Measurements from ENCODE around the gene MELTF.
"Not testable (repeated sequence)": the region's sequence is repeated elsewhere in the genome, so short reads cannot be mapped to it uniquely, and the experiment has no call there.

The MELTF gene

GRCh38 chr3:197040658-197041057 lies 11.0 kb upstream of the MELTF start:
- H2AFZ ChIP-seq (ENCODE audit: low read depth), result no peak overlapping the region
- no peaks in the 10 kb centered on the region for H3K4me1 ChIP-seq (ENCODE audit: low read depth, poor library complexity, severe bottlenecking)

GRCh38 chr3:197038679-197039462 lies 9.3 kb upstream of the MELTF start:
- TF ChIP-seq, protein P1, sequence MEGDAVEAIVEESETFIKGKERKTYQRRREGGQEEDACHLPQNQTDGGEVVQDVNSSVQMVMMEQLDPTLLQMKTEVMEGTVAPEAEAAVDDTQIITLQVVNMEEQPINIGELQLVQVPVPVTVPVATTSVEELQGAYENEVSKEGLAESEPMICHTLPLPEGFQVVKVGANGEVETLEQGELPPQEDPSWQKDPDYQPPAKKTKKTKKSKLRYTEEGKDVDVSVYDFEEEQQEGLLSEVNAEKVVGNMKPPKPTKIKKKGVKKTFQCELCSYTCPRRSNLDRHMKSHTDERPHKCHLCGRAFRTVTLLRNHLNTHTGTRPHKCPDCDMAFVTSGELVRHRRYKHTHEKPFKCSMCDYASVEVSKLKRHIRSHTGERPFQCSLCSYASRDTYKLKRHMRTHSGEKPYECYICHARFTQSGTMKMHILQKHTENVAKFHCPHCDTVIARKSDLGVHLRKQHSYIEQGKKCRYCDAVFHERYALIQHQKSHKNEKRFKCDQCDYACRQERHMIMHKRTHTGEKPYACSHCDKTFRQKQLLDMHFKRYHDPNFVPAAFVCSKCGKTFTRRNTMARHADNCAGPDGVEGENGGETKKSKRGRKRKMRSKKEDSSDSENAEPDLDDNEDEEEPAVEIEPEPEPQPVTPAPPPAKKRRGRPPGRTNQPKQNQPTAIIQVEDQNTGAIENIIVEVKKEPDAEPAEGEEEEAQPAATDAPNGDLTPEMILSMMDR (conservative IDR thresholded peaks at IDR 0.05; ENCODE audit: low read depth, low read length), result no peak
- H4K20me1 ChIP-seq (ENCODE audit: insufficient read depth), result no peaks in the 10 kb centered on the region
- H3K27ac ChIP-seq, result no peak overlapping the region
- H3K79me2 ChIP-seq (ENCODE audit: insufficient read depth, low read depth), result no peaks in the 10 kb centered on the region
- H3K27me3 ChIP-seq (ENCODE audit: insufficient read depth, low read depth), result no peaks in the 10 kb centered on the region
- H3K4me2 ChIP-seq, result no peak overlapping the region
- H3K9ac ChIP-seq, result no peak overlapping the region
- no peaks in the 10 kb centered on the region for H3K4me1 ChIP-seq (ENCODE audit: low read depth, poor library complexity, severe bottlenecking)
- no peak overlapping the region for H2AFZ ChIP-seq (ENCODE audit: low read depth)
- no peak overlapping the region for H3K4me3 ChIP-seq (IDR thresholded peaks at IDR 0.05; ENCODE audit: insufficient read depth, low read depth, low read length)
- H3K36me3 ChIP-seq (ENCODE audit: insufficient read depth), result no peaks in the 10 kb centered on the region

More at GRCh38 chr3:197040658-197041057, 11.0 kb upstream of the MELTF start:
- Histone ChIP-seq H3K4me2 (no peak overlapping the region), H3K79me2 (ENCODE audit: insufficient read depth, low read depth) (no peaks in the 10 kb centered on the region), H3K4me3 (IDR thresholded peaks at IDR 0.05; ENCODE audit: insufficient read depth, low read depth, low read length) (no peak overlapping the region), H3K27me3 (ENCODE audit: insufficient read depth, low read depth) (no peaks in the 10 kb centered on the region), H3K27ac (no peak overlapping the region), H4K20me1 (ENCODE audit: insufficient read depth) (no peaks in the 10 kb centered on the region), H3K9ac (no peak overlapping the region), H3K36me3 (ENCODE audit: insufficient read depth) (no peaks in the 10 kb centered on the region)
- TF ChIP-seq, protein P1 (conservative IDR thresholded peaks at IDR 0.05; ENCODE audit: low read depth, low read length), result no peak

DNA sequence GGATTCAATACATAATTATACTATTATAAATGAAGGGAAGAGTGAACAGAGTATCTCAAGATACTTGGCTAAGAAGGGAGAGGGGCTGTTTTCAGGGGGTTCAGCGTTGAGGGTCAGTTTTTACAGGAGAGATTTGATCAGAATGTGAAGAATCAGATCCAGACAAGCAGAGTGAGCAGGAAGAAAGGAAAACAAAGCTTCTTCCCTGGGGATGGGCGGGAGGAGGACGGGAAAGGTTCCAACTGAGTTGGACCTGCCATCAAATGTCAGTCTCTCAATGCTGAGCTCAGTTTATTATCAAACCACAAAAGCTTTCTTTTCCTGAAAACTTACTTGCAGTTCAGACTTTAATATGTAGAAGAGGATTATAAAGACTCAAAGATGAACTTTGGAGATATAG lies 6.0 kb upstream of the MELTF start:
- Histone ChIP-seq H3K36me3 (ENCODE audit: insufficient read depth) (no peaks in the 10 kb centered on the region), H3K9ac (no peak overlapping the region), H2AFZ (ENCODE audit: low read depth) (no peak overlapping the region), H3K27ac (no peak overlapping the region), H3K4me1 (ENCODE audit: low read depth, poor library complexity, severe bottlenecking) (no peaks in the 10 kb centered on the region), H3K4me2 (no peak overlapping the region), H4K20me1 (ENCODE audit: insufficient read depth) (no peaks in the 10 kb centered on the region), H3K79me2 (ENCODE audit: insufficient read depth, low read depth) (no peaks in the 10 kb centered on the region), H3K27me3 (ENCODE audit: insufficient read depth, low read depth) (no peaks in the 10 kb centered on the region), H3K4me3 (IDR thresholded peaks at IDR 0.05; ENCODE audit: insufficient read depth, low read depth, low read length) (no peak overlapping the region)
- TF ChIP-seq, protein P1 (conservative IDR thresholded peaks at IDR 0.05; ENCODE audit: low read depth, low read length), result no peak

DNA sequence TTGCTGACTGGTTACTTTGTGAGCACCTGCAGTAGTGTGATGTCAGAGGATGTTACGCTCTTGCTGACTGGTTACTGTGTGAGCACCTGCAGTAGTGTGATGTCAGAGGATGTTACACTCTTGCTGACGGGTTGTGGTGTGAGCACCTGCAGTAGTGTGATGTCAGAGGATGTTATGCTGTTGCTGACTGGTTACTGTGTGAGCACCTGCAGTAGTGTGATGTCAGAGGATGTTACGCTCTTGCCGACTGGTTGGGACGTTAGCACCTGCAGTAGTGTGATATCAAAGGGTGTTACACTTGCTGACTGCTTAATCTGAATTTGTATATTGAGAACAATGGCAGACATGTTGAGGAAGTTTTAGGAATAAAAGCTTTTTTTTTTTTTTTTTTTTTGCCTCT lies 5.2 kb upstream of the MELTF start:
- H3K4me3 ChIP-seq (IDR thresholded peaks at IDR 0.05; ENCODE audit: insufficient read depth, low read depth, low read length); H3K9ac ChIP-seq; H3K27me3 ChIP-seq (ENCODE audit: insufficient read depth, low read depth); H3K27ac ChIP-seq; H3K4me1 ChIP-seq (ENCODE audit: low read depth, poor library complexity, severe bottlenecking); H4K20me1 ChIP-seq (ENCODE audit: insufficient read depth); H2AFZ ChIP-seq (ENCODE audit: low read depth); H3K36me3 ChIP-seq (ENCODE audit: insufficient read depth); H3K79me2 ChIP-seq (ENCODE audit: insufficient read depth, low read depth); H3K4me2 ChIP-seq: not testable (repeated sequence)

GRCh38 chr3:197033764-197034163 lies 4.1 kb upstream of the MELTF start:
- not testable (repeated sequence) for H3K4me3 ChIP-seq (IDR thresholded peaks at IDR 0.05; ENCODE audit: insufficient read depth, low read depth, low read length); H4K20me1 ChIP-seq (ENCODE audit: insufficient read depth); H3K27ac ChIP-seq; H3K36me3 ChIP-seq (ENCODE audit: insufficient read depth); H3K4me2 ChIP-seq; H3K4me1 ChIP-seq (ENCODE audit: low read depth, poor library complexity, severe bottlenecking); H3K9ac ChIP-seq; H2AFZ ChIP-seq (ENCODE audit: low read depth); H3K79me2 ChIP-seq (ENCODE audit: insufficient read depth, low read depth); H3K27me3 ChIP-seq (ENCODE audit: insufficient read depth, low read depth)
